KOPT-K1 (cell line): Measurements from ENCODE around the gene GON7.
A peak's percentile ranks its signal among the peaks of the same experiment; 100 is the strongest.
"Not testable (repeated sequence)": the region's sequence is repeated elsewhere in the genome, so short reads cannot be mapped to it uniquely, and the experiment has no call there.

Source experiments
- H3K27ac ChIP-seq: fragments of 200-600 bp; sonication (generic); 2 replicates; pipeline ENCODE4 v1.5.1; 2016; ENCODE audit warnings: antibody characterized with exemption, mild to moderate bottlenecking, low read depth, low read length; ENCODE audit not compliant: poor library complexity, severe bottlenecking
- H3K36me3 ChIP-seq: fragments of 200-600 bp; sonication (generic); 2 replicates; pipeline ENCODE4 v1.5.1; 2017; ENCODE audit warnings: antibody characterized with exemption, mild to moderate bottlenecking, low read length, moderate library complexity; ENCODE audit not compliant: insufficient read depth
- H3K9me3 ChIP-seq: fragments of 200-600 bp; sonication (generic); 2 replicates; pipeline ENCODE4 v1.5.1; 2017; ENCODE audit warnings: antibody characterized with exemption, low read length, mild to moderate bottlenecking; ENCODE audit not compliant: insufficient read depth, poor library complexity, severe bottlenecking

The GON7 gene

DNA sequence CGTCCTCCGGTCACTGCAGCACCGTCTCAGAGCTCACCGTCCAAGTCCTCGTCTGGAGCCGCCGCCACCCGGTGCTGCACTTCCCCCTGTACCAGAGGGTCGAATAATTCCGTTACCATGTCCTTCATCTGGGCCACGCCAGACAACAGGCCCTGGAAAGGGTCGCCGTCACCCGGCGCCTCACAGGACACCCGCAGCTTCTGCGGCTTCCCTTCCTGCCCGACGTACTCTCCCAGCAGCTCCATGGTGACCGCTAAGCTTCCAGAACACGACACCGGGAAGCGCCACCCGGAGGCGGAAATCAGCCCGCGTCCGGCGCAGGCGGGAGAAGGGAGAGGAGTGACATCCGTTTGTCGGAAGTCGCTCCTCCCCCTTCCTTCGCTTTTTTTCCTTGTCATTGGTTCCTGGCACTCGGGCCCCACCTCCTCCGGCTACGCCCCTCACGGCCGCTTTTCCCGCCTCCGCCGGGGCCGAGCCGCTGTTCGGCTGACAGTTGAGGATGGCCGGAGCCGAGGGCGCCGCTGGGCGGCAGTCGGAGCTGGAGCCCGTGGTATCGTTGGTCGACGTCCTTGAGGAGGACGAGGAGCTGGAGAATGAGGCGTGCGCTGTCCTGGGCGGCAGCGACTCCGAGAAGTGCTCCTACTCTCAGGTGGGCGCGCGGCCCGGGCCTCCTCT lies at the start of gene GON7, which contains the start of gene UBR7:
Gene GON7, minus strand, starts transcription at position 273 of the 675 bp plus-strand sequence. Its CDS starts 28 bp downstream, at position 245.
Gene UBR7, plus strand, starts transcription at position 464 of the 675 bp plus-strand sequence. Its CDS starts 36 bp downstream, at position 500.
- Histone ChIP-seq H3K9me3 (no peaks in the 10 kb centered on the region), H3K36me3 (peaks cover 50% of the 10 kb centered on the region), H3K27ac (peak within 1 kb of the TSS; percentile 86)

DNA sequence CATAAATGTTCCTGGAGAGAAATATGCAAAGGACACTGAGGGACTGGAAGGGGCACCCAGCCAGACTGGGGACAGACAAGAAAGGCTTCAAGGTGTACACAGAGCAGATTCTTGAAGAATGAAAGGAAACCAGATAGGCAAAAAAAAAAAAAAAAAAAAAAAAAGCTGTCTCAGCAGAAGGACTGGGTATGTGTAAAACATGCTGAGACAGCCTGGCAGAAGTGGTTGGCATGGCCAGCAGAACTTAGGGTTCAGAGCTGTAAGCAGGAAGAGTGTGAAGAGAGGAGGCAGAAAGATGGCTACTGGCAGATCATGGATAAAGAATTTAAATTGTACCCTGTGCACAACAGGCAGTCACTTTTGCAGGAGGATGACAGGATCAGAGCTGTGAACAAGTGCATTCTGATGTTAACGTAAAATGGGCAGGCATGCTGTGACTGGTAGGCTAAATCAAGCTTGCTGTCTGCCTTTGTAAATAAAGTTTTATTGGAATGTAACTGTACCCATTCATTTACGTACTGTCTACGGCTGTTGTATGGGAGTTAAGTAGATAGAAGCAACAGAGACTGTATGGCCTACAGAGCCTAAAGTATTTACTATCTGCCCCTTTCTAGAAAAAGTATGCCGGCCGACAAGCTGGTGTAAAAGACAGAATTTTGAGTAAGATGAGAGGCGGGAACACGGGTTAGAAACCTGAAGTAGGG lies 42.4 kb upstream of the GON7 start:
- Histone ChIP-seq H3K36me3 (peaks cover 25% of the 10 kb centered on the region), H3K27ac (no peak overlapping the region), H3K9me3 (no peaks in the 10 kb centered on the region)

GRCh38 chr14:93246534-93246933 lies 39.7 kb upstream of the GON7 start:
- H3K36me3 ChIP-seq: peaks cover 39% of the 10 kb centered on the region

GRCh38 chr14:93245764-93246420 lies 39.0 kb upstream of the GON7 start:
- H3K36me3 ChIP-seq: peaks cover 41% of the 10 kb centered on the region
- no peak overlapping the region for H3K27ac ChIP-seq
- H3K9me3 ChIP-seq: no peaks in the 10 kb centered on the region

More at GRCh38 chr14:93246534-93246933, 39.7 kb upstream of the GON7 start:
- Histone ChIP-seq H3K27ac (no peak overlapping the region), H3K9me3 (no peaks in the 10 kb centered on the region)

DNA sequence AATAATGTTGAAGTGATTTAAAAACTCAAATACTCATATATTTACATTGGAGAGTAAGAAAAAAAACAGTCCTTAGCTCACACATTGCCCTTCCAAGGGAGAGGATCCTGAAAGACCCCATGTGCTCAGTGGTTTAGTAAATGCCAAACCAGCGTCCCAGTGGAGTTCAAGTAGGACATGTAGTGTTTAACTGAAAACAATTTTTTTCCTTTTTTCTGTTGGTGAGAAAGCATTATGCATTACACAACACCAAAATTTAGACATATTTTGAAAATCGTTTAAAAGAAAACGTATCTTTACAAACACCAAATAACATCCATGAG lies 33.8 kb upstream of the GON7 start:
- Histone ChIP-seq H3K27ac (no peak overlapping the region), H3K9me3 (no peaks in the 10 kb centered on the region), H3K36me3 (peaks cover 38% of the 10 kb centered on the region)

GRCh38 chr14:93239869-93240677 lies 33.2 kb upstream of the GON7 start:
- Histone ChIP-seq H3K27ac (no peak overlapping the region), H3K9me3 (no peaks in the 10 kb centered on the region), H3K36me3 (peaks cover 33% of the 10 kb centered on the region)

DNA sequence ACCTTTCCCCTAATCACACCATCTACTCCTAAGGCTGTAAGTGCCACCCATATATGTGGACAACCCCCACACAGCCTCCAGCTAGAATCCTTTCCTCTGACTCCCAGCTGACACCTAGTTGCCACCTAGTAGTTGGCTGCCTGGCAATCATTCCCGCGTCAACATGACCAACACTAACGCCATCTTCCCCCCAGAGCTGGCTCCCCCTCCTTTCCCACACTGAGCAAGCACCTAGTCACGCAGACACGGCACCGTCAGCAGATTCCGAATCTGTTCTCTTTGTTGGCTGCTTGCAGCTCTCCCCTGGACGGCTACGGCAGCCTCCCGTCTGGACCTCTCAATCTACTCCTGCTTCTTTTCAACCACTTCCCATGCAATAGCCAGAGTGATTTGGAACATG lies 27.9 kb upstream of the GON7 start:
- H3K27ac ChIP-seq: no peak overlapping the region
- H3K9me3 ChIP-seq: no peaks in the 10 kb centered on the region
- H3K36me3 ChIP-seq: peaks cover 8% of the 10 kb centered on the region; the same call in 1 of the 2 replicates

GRCh38 chr14:93233078-93233477 lies 26.2 kb upstream of the GON7 start:
- not testable (repeated sequence) for H3K9me3 ChIP-seq, H3K27ac ChIP-seq
- H3K36me3 ChIP-seq: peaks cover 21% of the 10 kb centered on the region

GRCh38 chr14:93232159-93232558 lies 25.3 kb upstream of the GON7 start:
- Histone ChIP-seq H3K27ac (no peak overlapping the region), H3K36me3 (peaks cover 30% of the 10 kb centered on the region), H3K9me3 (no peaks in the 10 kb centered on the region)

DNA sequence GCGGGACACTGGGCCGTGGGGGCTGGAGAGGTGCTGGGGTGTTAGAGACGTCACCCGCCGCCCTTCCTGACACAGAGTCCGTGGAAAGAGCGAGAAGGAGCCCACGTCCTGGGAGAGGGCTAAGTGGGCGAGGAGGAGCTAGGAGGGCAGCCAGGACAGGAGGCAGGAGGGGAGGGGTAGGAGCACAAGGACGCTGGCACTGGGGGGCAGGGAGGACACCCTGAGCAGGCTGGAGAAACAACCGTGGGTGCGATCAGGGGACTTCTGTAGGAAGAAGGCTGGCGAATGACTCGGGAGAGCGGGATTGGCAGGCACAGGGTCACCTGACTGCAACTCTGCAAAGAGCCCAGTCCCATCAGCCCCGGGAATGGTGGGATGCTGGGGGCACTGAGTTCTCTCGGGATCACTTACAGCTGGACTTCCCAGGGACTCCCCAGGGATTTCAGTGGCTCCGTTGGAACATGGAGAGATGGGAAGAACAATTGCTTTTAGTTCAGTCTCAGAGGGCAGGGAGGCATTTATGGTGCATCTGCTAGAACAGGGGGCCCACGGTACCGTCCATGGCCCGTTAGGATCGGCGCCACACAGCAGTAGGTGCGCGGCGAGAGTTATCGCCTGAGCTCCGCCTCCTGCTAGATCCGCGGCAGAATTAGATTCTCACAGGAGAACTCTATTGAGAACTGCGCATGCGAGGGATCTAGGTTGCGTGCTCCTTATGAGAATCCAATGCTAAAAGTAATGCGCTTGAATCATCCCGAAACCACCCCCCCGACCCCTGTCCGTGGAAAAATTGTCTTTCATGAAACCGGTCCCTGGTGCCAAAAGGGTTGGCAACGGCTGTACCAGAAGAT lies 24.5 kb upstream of the GON7 start:
- no peak overlapping the region for H3K27ac ChIP-seq
- peaks cover 38% of the 10 kb centered on the region for H3K36me3 ChIP-seq
- no peaks in the 10 kb centered on the region for H3K9me3 ChIP-seq

DNA sequence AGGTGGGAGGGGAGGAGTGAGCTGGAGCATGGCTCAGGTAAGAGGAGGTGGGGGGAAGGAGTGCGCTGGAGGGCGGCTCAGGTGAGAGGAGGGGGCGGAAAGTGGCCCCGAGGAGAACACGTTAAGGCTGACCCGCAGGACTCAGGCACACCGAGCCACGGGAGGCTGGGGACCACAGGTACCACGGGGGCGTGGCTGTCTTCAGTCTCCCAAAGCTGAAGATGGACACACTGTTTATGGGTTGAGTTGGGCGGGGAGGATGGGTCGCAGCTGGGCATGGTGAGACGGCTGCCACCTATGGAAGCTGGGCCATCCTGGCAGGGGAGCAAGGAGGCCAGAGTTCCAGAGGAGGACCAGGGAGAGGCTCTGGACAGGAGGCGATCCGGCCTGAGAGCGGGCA lies 23.7 kb upstream of the GON7 start:
- Histone ChIP-seq H3K36me3 (peaks cover 46% of the 10 kb centered on the region), H3K27ac (no peak overlapping the region), H3K9me3 (no peaks in the 10 kb centered on the region)

GRCh38 chr14:93228550-93228949 lies 21.7 kb upstream of the GON7 start:
- Histone ChIP-seq H3K36me3 (peaks cover 66% of the 10 kb centered on the region), H3K27ac (no peak overlapping the region)

GRCh38 chr14:93223565-93223964 lies 16.7 kb upstream of the GON7 start:
- Histone ChIP-seq H3K9me3 (no peaks in the 10 kb centered on the region), H3K27ac (no peak overlapping the region), H3K36me3 (peaks cover 95% of the 10 kb centered on the region)

More at GRCh38 chr14:93228550-93228949, 21.7 kb upstream of the GON7 start:
- no peaks in the 10 kb centered on the region for H3K9me3 ChIP-seq

DNA sequence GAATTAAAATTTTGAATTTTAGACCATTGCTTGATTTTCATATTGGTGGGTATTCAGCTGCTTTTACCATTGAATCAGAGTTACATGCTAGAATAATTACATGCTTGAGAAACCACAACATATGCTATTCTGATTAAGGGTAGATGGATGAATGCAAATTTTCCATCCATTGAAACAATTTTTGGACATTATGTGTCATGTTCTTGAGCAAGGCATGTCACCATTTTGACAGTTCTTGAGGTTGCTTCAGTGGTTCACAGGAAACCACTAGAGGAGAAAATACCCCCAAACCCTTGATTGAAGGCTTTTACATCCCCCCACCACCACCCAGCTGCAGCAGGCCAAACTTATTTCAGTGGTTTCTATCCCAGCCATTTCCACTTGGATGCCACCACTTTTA lies 13.6 kb upstream of the GON7 start:
- Histone ChIP-seq H3K36me3 (peaks cover 95% of the 10 kb centered on the region), H3K9me3 (no peaks in the 10 kb centered on the region), H3K27ac (no peak overlapping the region)
